Heart left ventricle (tissue), 16 donors: ENCODE data around the gene HSPA14. TPM values are rescaled to one million over a fixed set of nuclear protein-coding genes. Genes with fewer than 3 reads are reported as not detected.

Source experiments
- ATAC-seq, 4 donors: fragments of 200-7000 bp; cut with Tn5 transposase; one replicate each; pipeline ENCODE4 v1.9.1; 2020 to 2022; ENCODE audit warnings: moderate library complexity in 4 of 4, mild to moderate bottlenecking in 3 of 4, moderate number of reproducible peaks in 1 of 4
- DNase-seq, 5 donors: peaks; one replicate each; pipeline ENCODE4 v3.0.0-alpha.2; 2020
- H3K27ac ChIP-seq, 12 donors: fragments of 200-600 bp; sonication (generic) in 4 of 12; one replicate each; pipeline versions ENCODE4 v1.5.0 to v1.8.0; 2016 to 2022; ENCODE audit warnings: mild to moderate bottlenecking in 2 of 12
- H3K27me3 ChIP-seq, 9 donors: fragments of 200-600 bp; sonication (generic) in 2 of 9; one replicate each; pipeline versions ENCODE4 v1.5.1 to v1.8.0; 2016 to 2022; ENCODE audit warnings: mild to moderate bottlenecking in 3 of 9
- H3K36me3 ChIP-seq, 9 donors: fragments of 200-600 bp; sonication (generic) in 2 of 9; one replicate each; pipeline versions ENCODE4 v1.5.0 to v1.8.0; 2018 to 2022; ENCODE audit warnings: mild to moderate bottlenecking in 2 of 9
- H3K4me1 ChIP-seq, 12 donors: fragments of 200-600 bp; sonication (generic) in 4 of 12; one replicate each; pipeline versions ENCODE4 v1.5.0 to v1.8.0; 2016 to 2022; ENCODE audit warnings: mild to moderate bottlenecking in 3 of 12
- H3K4me3 ChIP-seq, 12 donors: fragments of 200-600 bp; sonication (generic) in 4 of 12; one replicate each; pipeline versions ENCODE4 v1.5.0 to v1.8.0; 2017 to 2022; ENCODE audit warnings: mild to moderate bottlenecking in 9 of 12, moderate library complexity in 4 of 12
- H3K9me3 ChIP-seq, 12 donors: fragments of 200-600 bp; sonication (generic) in 4 of 12; one replicate each; pipeline versions ENCODE4 v1.5.0 to v1.8.0; 2016 to 2022; ENCODE audit warnings: mild to moderate bottlenecking in 1 of 12
- CTCF ChIP-seq, 12 donors: fragments of 200-600 bp; sonication (generic) in 4 of 12; IDR thresholded peaks; one replicate each; pipeline versions ENCODE4 v1.5.0 to v1.8.0; 2018 to 2022; ENCODE audit warnings: antibody characterized with exemption in 12 of 12, mild to moderate bottlenecking in 5 of 12
- POLR2A ChIP-seq, 2 donors: fragments of 450-650 bp; IDR thresholded peaks; one replicate each; pipeline ENCODE4 v1.6.1; 2017; ENCODE audit warnings: antibody characterized with exemption in 2 of 2, mild to moderate bottlenecking in 2 of 2, moderate library complexity in 2 of 2
- WGBS, 4 donors: extraction: QIAGEN DNeasy Blood & Tissue Kit in 2 of 4; methylation state at CpG; one replicate each; pipeline versions ENCODE4 v1.1.5 to v1.1.7; 2013 to 2018; 5-methylcytosine and 5-hydroxymethylcytosine counted together
- intact Hi-C, 10 donors: fragments of 100-400 bp; cut with DNase I; formaldehyde crosslinking; loops; one replicate each; pipeline versions ENCODE4 v1.11.1 to v1.14.2; 2022
- polyA plus RNA-seq, 2 donors: library from polyadenylated mRNA; stranded (reverse); fragments of 200-250 nt; gene quantifications; one replicate each; pipeline ENCODE4 v1.2.3, GENCODE V29; 2013
- total RNA-seq, 9 donors: library from RNA; depleted of rRNA in 2 of 9; stranded (reverse); fragments of >200 nt in 2 of 9; fragmentation: NEBNext Ultra II Directional in 3 of 9; extraction: Animal tissue kit (Norgen Biotek cat#: 25700) in 3 of 9; gene quantifications; one replicate each; pipeline versions ENCODE4 v1.1.0 to v1.2.4, GENCODE V29; 2016 to 2023
- donor health status: ischemic (EF 13 %, LVEDD 7.1; RV severe dilation, severe dysfunction).
- donor health status: healthy with polysubstance abuse.
- donor health status: DM: no; HTN: yes; CAD: no.
- donor health status: DM: no; HTN: no; CAD: no.
- donor health status: ischemic (EF 25% LVEDD 6.9; RV normal size, moderate dysfunction).
- donor health status: ischemic (EF 25% LVEDD 5.7; RV mildly dilated, moderate dysfunction).
- donor health status: healthy.
- donor health status: DM: yes; HTN: yes; CAD: no.
- donor health status: ischemic (EF 35%, LVEDD 5.7; RV mildly dilated, moderate dysfunction).
- donor health status: nonischemic (EF 11% LVEDD 7.7; RV severe dilation, severe dysfunction).
- donor health status: DM: yes; HTN: yes; CAD: no.
- donor health status: PGD.
- donor health status: ischemic (EF 29% LVEDD 5.4; RV normal size, mild dysfunction).
- donor health status: nonischemic (EF 23%, LVEDD 6.1; RV moderate dilation, normal function).

Gene HSPA14
- total and polyA plus RNA-seq, 11 donors = 6.2 to 16.9 (median 8.3) TPM

- peaks cover 0 to 25% (median 22%) of the 10 kb centered on the region in 9 donors for H3K36me3 ChIP-seq
- DNase-seq (no peak), ATAC-seq (no peak)
- H3K27me3 ChIP-seq = no peaks in the 10 kb centered on the region
- intact Hi-C loops = loop anchor here in 6 of 10 donors (5.0 to 10.0 kb wide), 6 partner anchors 40 to 235 kb away; partner anchors contain the start of genes MEIG1 (in 3 of the 6), SUV39H2 (in 3 of the 6) and DCLRE1C (in 2 of the 6)
- H3K4me1 ChIP-seq = peaks cover 5 to 26% (median 17%) of the 10 kb centered on the region in 12 donors
- H3K27ac ChIP-seq = peak overlapping the region; percentile 94 to 99 (median 97)
- H3K9me3 ChIP-seq = no peaks in the 10 kb centered on the region
- H3K4me3 ChIP-seq = peak overlapping the region; percentile 40 to 99 (median 94)
- 17 to 22% (median 20%) methylated on average over 13 to 14 of the region's 14 CpGs for WGBS, 4 donors
- no peak for TF ChIP-seq POLR2A (IDR thresholded peaks at IDR 0.05)
- no peak for TF ChIP-seq CTCF (IDR thresholded peaks at IDR 0.05)
Measured at GRCh38 chr10:14837003-14837756, 926 bp upstream of the HSPA14 start.

GRCh38 chr10:14838582-14839304, 637 bp downstream of the HSPA14 start:
- 0 to 1% (median 1%) methylated on average over 21 to 60 of the region's 60 CpGs for WGBS, 4 donors

GRCh38 chr10:14839305-14839695, 1.2 kb downstream of the HSPA14 start:
- Histone ChIP-seq H3K36me3 (peaks cover 0 to 44% (median 43%) of the 10 kb centered on the region in 9 donors), H3K27me3 (no peaks in the 10 kb centered on the region), H3K4me3 (peak overlapping the region; percentile 73 to 99 (median 94)), H3K9me3 (no peaks in the 10 kb centered on the region), H3K4me1 (peaks cover 5 to 26% (median 17%) of the 10 kb centered on the region in 12 donors), H3K27ac (peak overlapping the region in 9 of 12 donors; percentile 94 to 99 (median 97))
- ATAC-seq (no peak), DNase-seq (no peak)
- intact Hi-C loops = loop anchor here in 7 of 10 donors (2.0 to 10.0 kb wide), 8 partner anchors 38 to 237 kb away; partner anchors contain the start of genes SUV39H2 (in 4 of the 7), MEIG1 (in 3 of the 7) and DCLRE1C (in 2 of the 7)
- no peak for TF ChIP-seq CTCF (IDR thresholded peaks at IDR 0.05)
- no peak for TF ChIP-seq POLR2A (IDR thresholded peaks at IDR 0.05)
- WGBS, 4 donors = 13 to 17% (median 14%) methylated on average over 14 of the region's 14 CpGs

More at GRCh38 chr10:14838582-14839304, 637 bp downstream of the HSPA14 start:
- Histone ChIP-seq H3K27me3 (no peaks in the 10 kb centered on the region), H3K27ac (peak overlapping the region; percentile 60 to 99 (median 96)), H3K9me3 (no peaks in the 10 kb centered on the region), H3K4me1 (peaks cover 5 to 26% (median 17%) of the 10 kb centered on the region in 12 donors), H3K4me3 (peak overlapping the region; percentile 73 to 99 (median 94)), H3K36me3 (peaks cover 0 to 40% (median 38%) of the 10 kb centered on the region in 9 donors)
- intact Hi-C loops = loop anchor here in 8 of 10 donors (1.0 to 10.0 kb wide), 9 partner anchors 38 to 236 kb away; partner anchors contain the start of genes SUV39H2 (in 5 of the 8), MEIG1 (in 3 of the 8) and DCLRE1C (in 2 of the 8)
- DNase-seq = peak; percentile 24 to 71 (median 41)
- ATAC-seq = peak in 2 of 4 donors; percentile 2 to 9
- no peak for TF ChIP-seq POLR2A (IDR thresholded peaks at IDR 0.05)
- TF ChIP-seq CTCF (IDR thresholded peaks at IDR 0.05) = no peak
